Esophagus muscularis mucosa (tissue), 4 donors: ENCODE results near the gene UTS2B. TPM values are rescaled to one million over a fixed set of nuclear protein-coding genes. Genes with fewer than 3 reads are reported as not detected.

Experiments used
- DNase-seq: peaks from one replicate; pipeline ENCODE4 v3.0.0-alpha.2; 2017; ENCODE audit errors: extremely low spot score
- H3K27ac ChIP-seq, 4 donors: fragments of 200-600 bp; sonication (generic); replicated peaks in 1 of 4; 1 replicate in 3 of 4; 2 replicates in 1 of 4; pipeline ENCODE4 v1.5.1; 2016 to 2019; ENCODE audit warnings: mild to moderate bottlenecking in 1 of 4
- H3K27me3 ChIP-seq, 4 donors: fragments of 200-600 bp; sonication (generic); one replicate each; pipeline versions ENCODE4 v1.5.1 to v1.6.0; 2016 to 2019
- H3K36me3 ChIP-seq, 4 donors: fragments of 200-600 bp; sonication (generic); one replicate each; pipeline ENCODE4 v1.5.1; 2016 to 2019
- H3K4me1 ChIP-seq, 4 donors: fragments of 200-600 bp; sonication (generic); one replicate each; pipeline ENCODE4 v1.5.1; 2016 to 2019
- H3K4me3 ChIP-seq, 4 donors: fragments of 200-600 bp; sonication (generic); 1 replicate in 2 of 4; 2 replicates in 2 of 4; pipeline ENCODE4 v1.5.1; 2016 to 2019; ENCODE audit warnings: mild to moderate bottlenecking in 4 of 4, moderate library complexity in 1 of 4
- H3K9me3 ChIP-seq, 4 donors: fragments of 200-600 bp; sonication (generic); 1 replicate in 3 of 4; 2 replicates in 1 of 4; pipeline ENCODE4 v1.5.1; 2016 to 2019
- EP300 ChIP-seq: sonication (generic); formaldehyde crosslinking; IDR thresholded peaks from one replicate; pipeline ENCODE4 v1.6.1; 2017; ENCODE audit warnings: antibody characterized with exemption
- POLR2A ChIP-seq: fragments of 450-650 bp; IDR thresholded peaks from one replicate; pipeline ENCODE4 v1.6.1; 2017; ENCODE audit warnings: antibody characterized with exemption, moderate library complexity, mild to moderate bottlenecking, low read depth
- POLR2AphosphoS5 ChIP-seq, 2 donors: sonication (generic); formaldehyde crosslinking; IDR thresholded peaks; one replicate each; pipeline ENCODE4 v1.6.1; 2017; ENCODE audit warnings: antibody characterized with exemption in 2 of 2
- WGBS: methylation state at CpG from one replicate; pipeline ENCODE4 v1.1.5; 2018; 5-methylcytosine and 5-hydroxymethylcytosine counted together
- intact Hi-C: fragments of 100-400 bp; cut with DNase I; formaldehyde crosslinking; loops from one replicate; pipeline ENCODE4 v1.15.1; 2023
- total RNA-seq, 4 donors: library from RNA; depleted of rRNA; stranded (reverse); fragments of >200 nt; gene quantifications; one replicate each; pipeline versions ENCODE4 v1.1.0 to v1.2.1, GENCODE V29; 2016
- TF ChIP-seq, protein P1 (sequence below), 3 experiments: fragments of 200-600 bp in 2 of 3; fragments of 450-650 bp in 1 of 3; sonication (generic) in 2 of 3; IDR thresholded peaks; one replicate each; pipeline ENCODE4 v1.5.1; 2017 to 2019; ENCODE audit warnings: antibody characterized with exemption in 3 of 3, mild to moderate bottlenecking in 2 of 3, moderate library complexity in 1 of 3

Gene UTS2B
- total RNA-seq, 4 donors from 2014 or later, result 0.65 to 1.2 TPM; not detected in 2

DNA sequence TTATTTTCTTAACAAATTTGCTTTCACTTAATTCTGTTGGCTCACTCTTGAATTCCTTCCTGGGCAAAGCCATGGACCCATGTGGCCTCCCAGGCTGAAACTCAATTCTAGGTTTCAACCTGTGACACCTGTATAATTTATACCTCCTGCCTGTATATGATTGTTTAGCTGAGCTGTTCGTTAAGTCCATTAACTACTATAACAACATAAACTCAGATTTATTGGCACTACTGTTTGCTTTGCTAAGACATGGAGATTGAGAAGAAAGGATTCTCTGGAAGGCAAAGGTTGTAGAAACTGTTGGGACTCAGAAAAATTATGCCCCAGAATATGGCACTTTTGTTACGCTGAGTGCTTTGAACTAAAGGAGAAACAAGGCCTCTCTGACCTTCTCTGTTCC lies 27.9 kb downstream of the UTS2B start:
- H3K9me3 ChIP-seq, result no peaks in the 10 kb centered on the region
- 92% methylated on average over 2 of the region's 2 CpGs for WGBS
- no peak overlapping the region for H3K4me3 ChIP-seq
- intact Hi-C loops, result no loop called here
- no peak for DNase-seq
- no peak for TF ChIP-seq POLR2A
- TF ChIP-seq, protein P1, sequence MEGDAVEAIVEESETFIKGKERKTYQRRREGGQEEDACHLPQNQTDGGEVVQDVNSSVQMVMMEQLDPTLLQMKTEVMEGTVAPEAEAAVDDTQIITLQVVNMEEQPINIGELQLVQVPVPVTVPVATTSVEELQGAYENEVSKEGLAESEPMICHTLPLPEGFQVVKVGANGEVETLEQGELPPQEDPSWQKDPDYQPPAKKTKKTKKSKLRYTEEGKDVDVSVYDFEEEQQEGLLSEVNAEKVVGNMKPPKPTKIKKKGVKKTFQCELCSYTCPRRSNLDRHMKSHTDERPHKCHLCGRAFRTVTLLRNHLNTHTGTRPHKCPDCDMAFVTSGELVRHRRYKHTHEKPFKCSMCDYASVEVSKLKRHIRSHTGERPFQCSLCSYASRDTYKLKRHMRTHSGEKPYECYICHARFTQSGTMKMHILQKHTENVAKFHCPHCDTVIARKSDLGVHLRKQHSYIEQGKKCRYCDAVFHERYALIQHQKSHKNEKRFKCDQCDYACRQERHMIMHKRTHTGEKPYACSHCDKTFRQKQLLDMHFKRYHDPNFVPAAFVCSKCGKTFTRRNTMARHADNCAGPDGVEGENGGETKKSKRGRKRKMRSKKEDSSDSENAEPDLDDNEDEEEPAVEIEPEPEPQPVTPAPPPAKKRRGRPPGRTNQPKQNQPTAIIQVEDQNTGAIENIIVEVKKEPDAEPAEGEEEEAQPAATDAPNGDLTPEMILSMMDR (IDR thresholded peaks at IDR 0.05), result no peak
- TF ChIP-seq EP300, result no peak
- TF ChIP-seq POLR2AphosphoS5 (IDR thresholded peaks at IDR 0.05), result no peak
- peaks cover 0 to 13% (median 4%) of the 10 kb centered on the region in 4 donors for H3K4me1 ChIP-seq
- no peak overlapping the region for H3K27ac ChIP-seq
- no peaks in the 10 kb centered on the region for H3K36me3 ChIP-seq
- no peaks in the 10 kb centered on the region for H3K27me3 ChIP-seq

DNA sequence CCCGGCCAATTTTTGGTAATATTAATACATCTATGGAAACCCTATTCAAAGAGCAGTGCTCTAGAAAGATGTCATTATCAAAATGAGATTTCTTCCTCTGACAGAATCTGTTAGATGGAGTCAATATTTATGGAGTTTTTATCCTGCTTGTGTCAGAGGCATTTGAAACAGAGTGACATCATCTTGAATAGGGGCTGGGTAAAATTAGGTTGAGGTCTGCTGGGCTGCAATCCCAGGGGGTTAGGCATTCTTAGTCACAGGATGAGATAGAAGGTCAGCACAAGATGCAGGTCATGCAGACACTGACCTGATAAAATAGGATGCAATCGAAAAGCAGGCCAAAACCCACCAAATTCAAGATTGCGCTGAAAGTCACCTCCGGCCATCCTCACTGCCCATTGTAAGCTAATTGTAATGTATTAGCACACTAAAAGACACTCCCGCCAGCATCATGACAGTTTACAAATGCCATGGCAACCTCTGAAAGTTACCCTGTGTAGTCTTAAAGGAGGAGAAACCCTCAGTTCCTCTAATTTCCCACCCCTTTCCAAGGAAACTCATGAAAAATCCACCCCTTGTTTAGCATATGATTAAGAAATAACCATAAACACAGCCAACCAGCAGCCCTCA lies 28.4 kb downstream of the UTS2B start:
- Histone ChIP-seq H3K9me3 (no peaks in the 10 kb centered on the region), H3K27me3 (no peaks in the 10 kb centered on the region), H3K36me3 (no peaks in the 10 kb centered on the region), H3K27ac (no peak overlapping the region), H3K4me1 (peaks cover 0 to 8% (median 2%) of the 10 kb centered on the region in 4 donors), H3K4me3 (no peak overlapping the region)
- intact Hi-C loops, result no loop called here
- WGBS, result 98% methylated on average over 5 of the region's 5 CpGs
- TF ChIP-seq EP300, result no peak
- TF ChIP-seq, protein P1 (IDR thresholded peaks at IDR 0.05), result no peak
- no peak for TF ChIP-seq POLR2AphosphoS5 (IDR thresholded peaks at IDR 0.05)
- TF ChIP-seq POLR2A, result no peak
- DNase-seq, result no peak

DNA sequence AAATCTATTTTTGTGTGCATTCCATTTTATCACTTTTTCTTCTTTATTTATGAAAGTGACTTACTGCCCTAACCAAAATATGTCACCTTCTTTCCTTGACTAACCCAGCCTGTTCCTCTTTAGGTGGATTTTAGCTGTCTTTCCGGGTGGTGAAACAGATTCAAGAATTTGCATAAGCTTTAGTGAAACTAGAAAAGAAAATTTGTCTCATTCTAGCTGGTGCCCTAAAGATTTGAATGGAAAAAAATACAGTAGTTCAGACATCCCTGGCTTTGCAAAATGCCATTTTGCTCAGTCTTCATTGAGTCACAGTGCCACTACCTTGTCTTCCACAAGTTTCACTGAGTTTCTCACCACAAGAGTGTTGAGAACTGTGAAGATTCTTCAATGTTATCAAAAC lies 29.3 kb downstream of the UTS2B start:
- H3K4me1 ChIP-seq, result no peaks in the 10 kb centered on the region
- intact Hi-C loops, result no loop called here
- H3K27me3 ChIP-seq, result no peaks in the 10 kb centered on the region
- no peaks in the 10 kb centered on the region for H3K36me3 ChIP-seq
- no peaks in the 10 kb centered on the region for H3K9me3 ChIP-seq
- WGBS, result 93% methylated on average over 1 of the region's 1 CpG
- no peak overlapping the region for H3K27ac ChIP-seq
- DNase-seq, result no peak
- no peak for TF ChIP-seq EP300
- TF ChIP-seq POLR2A, result no peak
- TF ChIP-seq POLR2AphosphoS5 (IDR thresholded peaks at IDR 0.05), result no peak
- TF ChIP-seq, protein P1 (IDR thresholded peaks at IDR 0.05), result no peak
- H3K4me3 ChIP-seq, result no peak overlapping the region

GRCh38 chr3:191300422-191300821 lies 29.9 kb downstream of the UTS2B start:
- intact Hi-C loops, result no loop called here
- TF ChIP-seq EP300 (no peak), POLR2A (no peak), POLR2AphosphoS5 (IDR thresholded peaks at IDR 0.05) (no peak)
- TF ChIP-seq, protein P1 (IDR thresholded peaks at IDR 0.05), result no peak
- H3K27ac ChIP-seq, result no peak overlapping the region
- WGBS, result 83% methylated on average over 1 of the region's 1 CpG
- no peaks in the 10 kb centered on the region for H3K4me1 ChIP-seq
- H3K4me3 ChIP-seq, result no peak overlapping the region
- H3K27me3 ChIP-seq, result no peaks in the 10 kb centered on the region
- no peak for DNase-seq
- no peaks in the 10 kb centered on the region for H3K36me3 ChIP-seq
- no peaks in the 10 kb centered on the region for H3K9me3 ChIP-seq

- intact Hi-C loops, result no loop called here
- Histone ChIP-seq H3K4me1 (no peaks in the 10 kb centered on the region), H3K27me3 (no peaks in the 10 kb centered on the region), H3K9me3 (no peaks in the 10 kb centered on the region), H3K27ac (no peak overlapping the region), H3K4me3 (no peak overlapping the region), H3K36me3 (no peaks in the 10 kb centered on the region)
- DNase-seq, result no peak
- TF ChIP-seq POLR2A (no peak), POLR2AphosphoS5 (IDR thresholded peaks at IDR 0.05) (no peak), EP300 (no peak)
- TF ChIP-seq, protein P1 (IDR thresholded peaks at IDR 0.05), result no peak
Observed at GRCh38 chr3:191298846-191299245, 31.5 kb downstream of the UTS2B start.
